ENCODE results near the gene ABCA3. TPM values are rescaled to one million over a fixed set of nuclear protein-coding genes. Genes with fewer than 3 reads are reported as not detected.

The ABCA3 gene
- total RNA-seq, 2 donors from 2014 or later = 1.3 to 4.6 TPM

GRCh38 chr16:2278272-2278608, 62.3 kb downstream of the ABCA3 start:
- no peak for DNase-seq
- Histone ChIP-seq H3K9ac (ENCODE audit: low read depth in 2 of 2, low read length in 2 of 2) (no peak overlapping the region), H3K27me3 (no peaks in the 10 kb centered on the region), H3K9me3 (no peaks in the 10 kb centered on the region), H3K4me1 (no peaks in the 10 kb centered on the region), H3K36me3 (no peaks in the 10 kb centered on the region), H3K27ac (no peak overlapping the region), H3K4me3 (no peak overlapping the region)
- intact Hi-C loops (cut with DNase I) = no loop called here
- TF ChIP-seq CTCF (IDR thresholded peaks at IDR 0.05) = no peak

GRCh38 chr16:2277466-2278271, 62.9 kb downstream of the ABCA3 start:
- intact Hi-C loops (cut with DNase I) = no loop called here
- H3K9ac ChIP-seq (ENCODE audit: low read depth in 2 of 2, low read length in 2 of 2) = no peak overlapping the region
- H3K27me3 ChIP-seq = no peaks in the 10 kb centered on the region
- H3K27ac ChIP-seq = no peak overlapping the region
- H3K9me3 ChIP-seq = no peaks in the 10 kb centered on the region
- no peak overlapping the region for H3K4me3 ChIP-seq
- TF ChIP-seq CTCF (IDR thresholded peaks at IDR 0.05) = no peak
- H3K4me1 ChIP-seq = no peaks in the 10 kb centered on the region
- DNase-seq = no peak
- no peaks in the 10 kb centered on the region for H3K36me3 ChIP-seq

GRCh38 chr16:2276368-2277195, 63.9 kb downstream of the ABCA3 start:
- intact Hi-C loops (cut with DNase I) = no loop called here
- Histone ChIP-seq H3K9me3 (no peaks in the 10 kb centered on the region), H3K27me3 (no peaks in the 10 kb centered on the region), H3K9ac (ENCODE audit: low read depth in 2 of 2, low read length in 2 of 2) (no peak overlapping the region), H3K4me3 (no peak overlapping the region), H3K27ac (no peak overlapping the region), H3K36me3 (no peaks in the 10 kb centered on the region), H3K4me1 (no peaks in the 10 kb centered on the region)
- no peak for DNase-seq
- no peak for TF ChIP-seq CTCF (IDR thresholded peaks at IDR 0.05)

- intact Hi-C loops (cut with DNase I) = no loop called here
- H3K9me3 ChIP-seq = no peaks in the 10 kb centered on the region
- no peak overlapping the region for H3K4me3 ChIP-seq
- no peaks in the 10 kb centered on the region for H3K4me1 ChIP-seq
- H3K36me3 ChIP-seq = no peaks in the 10 kb centered on the region
- no peak for DNase-seq
- H3K27ac ChIP-seq = no peak overlapping the region
- no peak for TF ChIP-seq CTCF (IDR thresholded peaks at IDR 0.05)
- H3K9ac ChIP-seq (ENCODE audit: low read depth in 2 of 2, low read length in 2 of 2) = no peak overlapping the region
- no peaks in the 10 kb centered on the region for H3K27me3 ChIP-seq
These were observed 64.8 kb downstream of the ABCA3 start for GRCh38 chr16:2275476-2276367.

- H3K9ac ChIP-seq (ENCODE audit: low read depth in 2 of 2, low read length in 2 of 2) = no peak overlapping the region
- H3K9me3 ChIP-seq = no peaks in the 10 kb centered on the region
- DNase-seq = no peak
- H3K27ac ChIP-seq = no peak overlapping the region
- intact Hi-C loops (cut with DNase I) = no loop called here
- H3K27me3 ChIP-seq = no peaks in the 10 kb centered on the region
- H3K36me3 ChIP-seq = no peaks in the 10 kb centered on the region
- TF ChIP-seq CTCF (IDR thresholded peaks at IDR 0.05) = no peak
- H3K4me1 ChIP-seq = peaks cover 9% of the 10 kb centered on the region
- H3K4me3 ChIP-seq = no peak overlapping the region
These were observed 66.6 kb downstream of the ABCA3 start for GRCh38 chr16:2273931-2274330.
